GM10248 (cell line): ENCODE data around the gene ERCC2.

Experiments
- CTCF ChIA-PET: fragments of 300-600 bp; sonication (Branson Sonifier 250); formaldehyde crosslinking; extraction: SDS; loops from one replicate; lab custom pipeline; 2021; ENCODE audit warnings: antibody characterized with exemption; lab: Yijun Ruan, JAX
- POLR2A ChIA-PET: fragments of 350-650 bp; sonication (Branson Sonifier 250); formaldehyde crosslinking; extraction: SDS; loops from one replicate; lab custom pipeline; 2020; ENCODE audit warnings: antibody characterized with exemption; lab: Yijun Ruan, JAX
- DNase-seq: peaks from one replicate; pipeline ENCODE4 v3.0.0; 2012; ENCODE audit errors: extremely low spot score
- CTCF ChIP-seq: IDR thresholded peaks from 2 replicates; pipeline ENCODE4 v1.5.1; 2012; ENCODE audit warnings: mild to moderate bottlenecking, low read depth; ENCODE audit errors: extremely low read depth, missing control alignments, control extremely low read depth

The ERCC2 gene

GRCh38 chr19:45370410-45371204 is at the start of gene ERCC2:
TSS of gene ERCC2 (minus strand) at chr19:45370573. CDS start at chr19:45370540, 33 bp downstream.
- ChIA-PET CTCF (no interaction called here), POLR2A (interaction anchor here (0.6 kb wide), 1 partner anchor 10 kb away, joined by 3 read pairs; no protein-coding TSS in a partner anchor)
- peak; percentile 100 for DNase-seq
- TF ChIP-seq CTCF = no peak

- ChIA-PET POLR2A (no interaction called here), CTCF (interaction anchor here (1.4 to 3.1 kb wide), 3 partner anchors 20 to 66 kb away, joined by 8 to 20 read pairs (median 14); no protein-coding TSS in a partner anchor)
- no peak for TF ChIP-seq CTCF
- no peak for DNase-seq
These were observed 49.5 kb upstream of the ERCC2 start for GRCh38 chr19:45419895-45420294.

- DNase-seq = peak; percentile 86
- POLR2A ChIA-PET = no interaction called here
- TF ChIP-seq CTCF = no peak
- CTCF ChIA-PET = interaction anchor here (3.1 kb wide), 1 partner anchor 66 kb away, joined by 14 read pairs; no protein-coding TSS in a partner anchor
These were observed 49.0 kb upstream of the ERCC2 start for GRCh38 chr19:45419396-45419795.

- ChIA-PET CTCF (interaction anchor here (3.1 to 3.8 kb wide), 2 partner anchors 60 to 67 kb away, joined by 13 to 14 read pairs; no protein-coding TSS in a partner anchor), POLR2A (no interaction called here)
- no peak for DNase-seq
- TF ChIP-seq CTCF = no peak
These were observed 48.4 kb upstream of the ERCC2 start for GRCh38 chr19:45418802-45419201.

GRCh38 chr19:45417151-45417550 is 46.8 kb upstream of the ERCC2 start:
- DNase-seq = no peak
- no peak for TF ChIP-seq CTCF
- ChIA-PET POLR2A (no interaction called here), CTCF (interaction anchor here (3.6 to 6.9 kb wide), 3 partner anchors 22 to 69 kb away, joined by 12 to 30 read pairs (median 13); no protein-coding TSS in a partner anchor)

GRCh38 chr19:45414468-45414867 is 44.1 kb upstream of the ERCC2 start:
- CTCF ChIA-PET = interaction anchor here (0.9 to 6.9 kb wide), 6 partner anchors 11 to 278 kb away, joined by 3 to 30 read pairs (median 6); partner anchors contain the start of gene QPCTL
- TF ChIP-seq CTCF = no peak
- POLR2A ChIA-PET = interaction anchor here (0.6 kb wide), 1 partner anchor 52 kb away, joined by 10 read pairs; no protein-coding TSS in a partner anchor
- DNase-seq = no peak
